ENCODE results near the gene GPC5.

- TF ChIP-seq, protein P1, sequence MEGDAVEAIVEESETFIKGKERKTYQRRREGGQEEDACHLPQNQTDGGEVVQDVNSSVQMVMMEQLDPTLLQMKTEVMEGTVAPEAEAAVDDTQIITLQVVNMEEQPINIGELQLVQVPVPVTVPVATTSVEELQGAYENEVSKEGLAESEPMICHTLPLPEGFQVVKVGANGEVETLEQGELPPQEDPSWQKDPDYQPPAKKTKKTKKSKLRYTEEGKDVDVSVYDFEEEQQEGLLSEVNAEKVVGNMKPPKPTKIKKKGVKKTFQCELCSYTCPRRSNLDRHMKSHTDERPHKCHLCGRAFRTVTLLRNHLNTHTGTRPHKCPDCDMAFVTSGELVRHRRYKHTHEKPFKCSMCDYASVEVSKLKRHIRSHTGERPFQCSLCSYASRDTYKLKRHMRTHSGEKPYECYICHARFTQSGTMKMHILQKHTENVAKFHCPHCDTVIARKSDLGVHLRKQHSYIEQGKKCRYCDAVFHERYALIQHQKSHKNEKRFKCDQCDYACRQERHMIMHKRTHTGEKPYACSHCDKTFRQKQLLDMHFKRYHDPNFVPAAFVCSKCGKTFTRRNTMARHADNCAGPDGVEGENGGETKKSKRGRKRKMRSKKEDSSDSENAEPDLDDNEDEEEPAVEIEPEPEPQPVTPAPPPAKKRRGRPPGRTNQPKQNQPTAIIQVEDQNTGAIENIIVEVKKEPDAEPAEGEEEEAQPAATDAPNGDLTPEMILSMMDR (IDR thresholded peaks at IDR 0.05 in 4 of 5, conservative IDR thresholded peaks at IDR 0.05 in 1 of 5): no peak
- TF ChIP-seq POLR2A (IDR thresholded peaks at IDR 0.05): no peak
Observed at GRCh38 chr13:92377396-92377795, 979.0 kb downstream of the GPC5 start.

Measured in gastrocnemius medialis (tissue), 4 donors.